HG02938 (cell line): ENCODE data around the gene IL9.
"Not testable (repeated sequence)": the region's sequence is repeated elsewhere in the genome, so short reads cannot be mapped to it uniquely, and the experiment has no call there.

Experiments used
- ATAC-seq: cut with Tn5 transposase; IDR thresholded peaks from one replicate; pipeline ENCODE4 v1.9.1; 2021; ENCODE audit warnings: mild to moderate bottlenecking, moderate library complexity; ENCODE audit not compliant: unreplicated experiment

IL9 gene

GRCh38 chr5:135869935-135870334 is 25.7 kb downstream of the IL9 start:
- ATAC-seq, result no peak

GRCh38 chr5:135869276-135869675 is 26.4 kb downstream of the IL9 start:
- ATAC-seq, result no peak

GRCh38 chr5:135868681-135869080 is 27.0 kb downstream of the IL9 start:
- ATAC-seq, result no peak

- no peak for ATAC-seq
Observed at GRCh38 chr5:135867599-135867998, 28.0 kb downstream of the IL9 start.

GRCh38 chr5:135866016-135866415 is 29.6 kb downstream of the IL9 start:
- no peak for ATAC-seq

- ATAC-seq, result no peak
Observed at GRCh38 chr5:135864503-135865435, 30.9 kb downstream of the IL9 start.

GRCh38 chr5:135862744-135863143 is 32.9 kb downstream of the IL9 start:
- ATAC-seq, result no peak

- no peak for ATAC-seq
Observed at GRCh38 chr5:135862086-135862485, 33.6 kb downstream of the IL9 start.

- no peak for ATAC-seq
Observed at GRCh38 chr5:135861641-135862040, 34.0 kb downstream of the IL9 start.

GRCh38 chr5:135859641-135860040 is 36.0 kb downstream of the IL9 start:
- ATAC-seq, result no peak

GRCh38 chr5:135859186-135859585 is 36.5 kb downstream of the IL9 start:
- ATAC-seq, result not testable (repeated sequence)

- ATAC-seq, result no peak
Observed at GRCh38 chr5:135857630-135858311, 37.9 kb downstream of the IL9 start.

GRCh38 chr5:135851915-135852845 is 43.5 kb downstream of the IL9 start:
- no peak for ATAC-seq

GRCh38 chr5:135851186-135851914 is 44.3 kb downstream of the IL9 start:
- ATAC-seq, result no peak

- ATAC-seq, result no peak
Observed at GRCh38 chr5:135850671-135851070, 45.0 kb downstream of the IL9 start.

GRCh38 chr5:135850231-135850630 is 45.4 kb downstream of the IL9 start:
- no peak for ATAC-seq

GRCh38 chr5:135847976-135848375 is 47.7 kb downstream of the IL9 start:
- ATAC-seq, result no peak

- no peak for ATAC-seq
Observed at GRCh38 chr5:135846311-135846710, 49.3 kb downstream of the IL9 start.

- ATAC-seq, result no peak
Observed at GRCh38 chr5:135843571-135844337, 51.9 kb downstream of the IL9 start.

- ATAC-seq, result no peak
Observed at GRCh38 chr5:135842737-135843136, 52.9 kb downstream of the IL9 start.
